B cell (primary cell): ENCODE measurements around the gene IGF1R. TPM values are rescaled to one million over a fixed set of nuclear protein-coding genes. Genes with fewer than 3 reads are reported as not detected.
A peak's percentile ranks its signal among the peaks of the same experiment; 100 is the strongest.

ENCODE experiments used
- ATAC-seq: fragments of 200-7000 bp; cut with Tn5 transposase; one replicate; pipeline ENCODE4 v1.10.0; 2021; ENCODE audit warnings: low read depth, mild to moderate bottlenecking, moderate number of reproducible peaks, moderate library complexity
- CTCF ChIA-PET: fragments of 350-600 bp; sonication (Branson Sonifier 250); formaldehyde crosslinking; loops from one replicate; lab custom pipeline; 2021; ENCODE audit warnings: antibody characterized with exemption, inconsistent platforms; lab: Charles Lee
- POLR2A ChIA-PET: fragments of 350-600 bp; sonication (Branson Sonifier 250); formaldehyde crosslinking; loops from one replicate; lab custom pipeline; 2021; ENCODE audit warnings: antibody characterized with exemption; lab: Charles Lee
- DNase-seq: peaks from one replicate; pipeline ENCODE4 v3.0.0; 2013
- H2AFZ ChIP-seq: 2 replicates; pipeline ENCODE4 v1.6.1; 2012; ENCODE audit warnings: mild to moderate bottlenecking, low read depth, low read length; ENCODE audit not compliant: insufficient read depth, poor library complexity, severe bottlenecking
- H3K27ac ChIP-seq, 2 donors: 1 replicate in 1 of 2; 2 replicates in 1 of 2; pipeline ENCODE4 v1.5.1; 2012 to 2013; ENCODE audit warnings: low read length in 2 of 2, mild to moderate bottlenecking in 2 of 2, moderate library complexity in 1 of 2
- H3K27me3 ChIP-seq, 4 experiments: fragments of 200-600 bp in 1 of 4; sonication (generic) in 1 of 4; replicated peaks in 1 of 4; 1 replicate in 2 of 4; 2 replicates in 2 of 4; pipeline versions ENCODE4 v1.6.1 to v1.7.0; 2013 to 2016; ENCODE audit warnings: low read length in 3 of 4, mild to moderate bottlenecking in 2 of 4, mixed read lengths in 1 of 4, moderate library complexity in 1 of 4; ENCODE audit not compliant: insufficient read depth in 4 of 4, control insufficient read depth in 3 of 4; ENCODE audit errors: control extremely low read depth in 1 of 4
- H3K36me3 ChIP-seq, 2 experiments: replicated peaks in 1 of 2; 1 replicate in 1 of 2; 2 replicates in 1 of 2; pipeline versions ENCODE4 v1.6.1 to v1.7.1; 2013; ENCODE audit warnings: low read length in 1 of 2; ENCODE audit not compliant: insufficient read depth in 2 of 2, control insufficient read depth in 1 of 2; ENCODE audit errors: control extremely low read depth in 1 of 2, extremely low read depth in 1 of 2
- H3K4me1 ChIP-seq, 2 donors: fragments of 200-600 bp in 1 of 2; sonication (generic) in 1 of 2; 1 replicate in 1 of 2; 2 replicates in 1 of 2; pipeline versions ENCODE4 v1.5.1 to v1.6.1; 2013 to 2017; ENCODE audit warnings: low read length in 2 of 2; ENCODE audit not compliant: control insufficient read depth in 2 of 2, insufficient read depth in 2 of 2
- H3K4me2 ChIP-seq: replicated peaks from 2 replicates; pipeline ENCODE3; 2012; ENCODE audit warnings: mild to moderate bottlenecking, low read depth, low read length; ENCODE audit not compliant: poor library complexity, severe bottlenecking
- H3K4me3 ChIP-seq, 5 experiments: fragments of 200-600 bp in 1 of 5; sonication (generic) in 1 of 5; 1 replicate in 3 of 5; 2 replicates in 2 of 5; pipeline versions ENCODE4 v1.5.1 to v1.7.0; 2011 to 2016; ENCODE audit warnings: low read length in 4 of 5, mild to moderate bottlenecking in 4 of 5, low read depth in 2 of 5, control low read depth in 1 of 5, moderate library complexity in 1 of 5; ENCODE audit not compliant: insufficient read depth in 1 of 5; ENCODE audit errors: control extremely low read depth in 1 of 5, extremely low read depth in 1 of 5
- H3K79me2 ChIP-seq: fragments of 200-600 bp; sonication (generic); one replicate; pipeline ENCODE4 v1.6.0; 2016; ENCODE audit warnings: low read length; ENCODE audit not compliant: control insufficient read depth, insufficient read depth
- H3K9ac ChIP-seq: fragments of 200-600 bp; sonication (generic); 2 replicates; pipeline ENCODE4 v1.6.1; 2017; ENCODE audit warnings: mild to moderate bottlenecking, low read length, moderate library complexity
- H3K9me3 ChIP-seq, 3 donors: one replicate each; pipeline versions ENCODE4 v1.6.1 to v1.7.1; 2013; ENCODE audit warnings: low read length in 2 of 3; ENCODE audit not compliant: control insufficient read depth in 2 of 3, insufficient read depth in 1 of 3; ENCODE audit errors: control extremely low read depth in 1 of 3
- H4K20me1 ChIP-seq: 2 replicates; pipeline ENCODE4 v1.6.0; 2012; ENCODE audit warnings: mild to moderate bottlenecking, low read length; ENCODE audit not compliant: insufficient read depth, control insufficient read depth, poor library complexity, severe bottlenecking
- H3K27ac Mint-ChIP-seq: one replicate; pipeline ENCODE4 v1.8.0; 2021; ENCODE audit warnings: mixed read lengths
- H3K27me3 Mint-ChIP-seq: one replicate; pipeline ENCODE4 v1.8.0; 2021; ENCODE audit warnings: mixed read lengths
- H3K4me1 Mint-ChIP-seq: one replicate; pipeline ENCODE4 v1.8.0; 2021; ENCODE audit warnings: mixed read lengths
- H3K4me3 Mint-ChIP-seq: one replicate; pipeline ENCODE4 v1.8.0; 2021; ENCODE audit warnings: mixed read lengths
- H3K9me3 Mint-ChIP-seq: one replicate; pipeline ENCODE4 v1.8.0; 2022; ENCODE audit warnings: mixed read lengths; ENCODE audit not compliant: insufficient read depth
- CTCF ChIP-seq: fragments of 200-600 bp; IDR thresholded peaks from one replicate; pipeline ENCODE4 v1.8.0; 2022; ENCODE audit warnings: antibody characterized with exemption, mild to moderate bottlenecking
- EZH2 ChIP-seq: IDR thresholded peaks from 2 replicates; pipeline ENCODE4 v1.6.1; 2012; ENCODE audit warnings: borderline replicate concordance, low read depth, mild to moderate bottlenecking, moderate library complexity, low read length; ENCODE audit not compliant: insufficient read depth, poor library complexity, severe bottlenecking
- WGBS: methylation state at CpG from one replicate; pipeline ENCODE4 v1.1.5; 2013; ENCODE audit warnings: missing lambda C conversion rate; ENCODE audit not compliant: insufficient coverage; 5-methylcytosine and 5-hydroxymethylcytosine counted together
- intact Hi-C: fragments of 100-400 bp; cut with micrococcal nuclease; formaldehyde crosslinking; loops from one replicate; pipeline ENCODE4 v1.10.0; 2022
- polyA plus RNA-seq: library from polyadenylated mRNA; depleted of rRNA; stranded (reverse); fragments of >200 nt; gene quantifications from 2 replicates; pipeline ENCODE4 v1.2.3, GENCODE V29; 2012
- total RNA-seq, 2 donors: library from RNA; stranded (reverse); fragments of 120-200 nt in 1 of 2; gene quantifications; 1 replicate in 1 of 2; 2 replicates in 1 of 2; pipeline versions ENCODE4 v1.2.3 to v1.2.4, GENCODE V29; 2013 to 2022

The IGF1R gene
- total and polyA plus RNA-seq, 2 donors (not counting 1 experiment from before 2014, with no cell fraction given) = 5.4 to 23.1 TPM

- Histone ChIP-seq H3K4me3 (no peak overlapping the region), H3K27ac (no peak overlapping the region), H3K27me3 (no peaks in the 10 kb centered on the region), H3K9ac (no peak overlapping the region), H2AFZ (no peak overlapping the region), H3K4me1 (no peaks in the 10 kb centered on the region), H3K9me3 (no peaks in the 10 kb centered on the region), H3K79me2 (no peaks in the 10 kb centered on the region), H3K36me3 (peaks cover 3 to 5% of the 10 kb centered on the region in 2 experiments), H3K4me2 (no peak overlapping the region), H4K20me1 (no peaks in the 10 kb centered on the region)
- no peak for DNase-seq
- H3K9me3 Mint-ChIP-seq = no peaks in the 10 kb centered on the region
- no peak overlapping the region for H3K27ac Mint-ChIP-seq
- no peak for TF ChIP-seq CTCF
- TF ChIP-seq EZH2 = no peak
- 100% methylated on average over 1 of the region's 9 CpGs for WGBS
- no peaks in the 10 kb centered on the region for H3K27me3 Mint-ChIP-seq
- no peak overlapping the region for H3K4me3 Mint-ChIP-seq
- no peaks in the 10 kb centered on the region for H3K4me1 Mint-ChIP-seq
- ChIA-PET POLR2A (no interaction called here), CTCF (interaction anchor here (1.6 kb wide), 1 partner anchor 128 kb away, joined by 3 read pairs; no protein-coding TSS in a partner anchor)
- intact Hi-C loops = loop anchor here (1.0 kb wide), 1 partner anchor 124 kb away; no protein-coding TSS in a partner anchor
- ATAC-seq = no peak
Observed at GRCh38 chr15:98903377-98904018, 255.2 kb downstream of the IGF1R start.

- H3K9me3 Mint-ChIP-seq = no peaks in the 10 kb centered on the region
- WGBS = 4% methylated on average over 3 of the region's 4 CpGs
- intact Hi-C loops = loop anchor here (1.0 kb wide), 1 partner anchor 125 kb away; no protein-coding TSS in a partner anchor
Observed at GRCh38 chr15:98904544-98904943, 256.2 kb downstream of the IGF1R start.

More at GRCh38 chr15:98904544-98904943, 256.2 kb downstream of the IGF1R start:
- Mint-ChIP-seq H3K27me3 (no peaks in the 10 kb centered on the region), H3K4me1 (no peaks in the 10 kb centered on the region), H3K4me3 (no peak overlapping the region), H3K27ac (no peak overlapping the region)
- DNase-seq (peak; percentile 26), ATAC-seq (no peak)
- Histone ChIP-seq H3K9ac (no peak overlapping the region), H3K4me1 (no peaks in the 10 kb centered on the region), H4K20me1 (no peaks in the 10 kb centered on the region), H3K4me3 (no peak overlapping the region), H3K4me2 (no peak overlapping the region), H3K27me3 (no peaks in the 10 kb centered on the region), H3K79me2 (no peaks in the 10 kb centered on the region), H3K36me3 (peaks cover 3 to 7% of the 10 kb centered on the region in 2 experiments), H2AFZ (no peak overlapping the region), H3K9me3 (no peaks in the 10 kb centered on the region), H3K27ac (no peak overlapping the region)
- TF ChIP-seq EZH2 = no peak
- TF ChIP-seq CTCF = no peak
- ChIA-PET CTCF (interaction anchor here (1.1 to 1.9 kb wide), 3 partner anchors 125 to 390 kb away, joined by 3 to 13 read pairs (median 3); no protein-coding TSS in a partner anchor), POLR2A (no interaction called here)
